ENCODE measurements around the gene GAS2L2.

DNA sequence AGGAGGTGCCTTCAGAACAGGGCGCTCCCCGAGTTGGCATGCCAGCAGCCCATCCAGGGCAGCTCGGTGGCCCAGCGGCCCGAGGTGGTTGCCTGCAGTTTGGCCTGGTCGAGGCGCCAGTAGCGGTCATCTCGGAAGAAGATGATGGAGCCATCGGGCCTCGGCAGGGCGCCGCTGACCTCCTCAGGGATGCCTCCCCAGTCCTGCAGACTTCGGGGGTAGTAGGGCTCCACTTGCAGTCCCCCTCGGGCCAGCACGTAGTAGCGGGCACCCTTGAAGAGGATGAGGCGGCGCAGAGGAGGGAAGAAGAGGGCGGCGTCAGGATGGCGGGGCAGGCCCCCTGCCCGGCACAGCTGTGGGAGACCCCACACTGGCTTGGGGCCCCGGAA lies 13.4 kb upstream of the GAS2L2 start:
- TF ChIP-seq, protein P1, sequence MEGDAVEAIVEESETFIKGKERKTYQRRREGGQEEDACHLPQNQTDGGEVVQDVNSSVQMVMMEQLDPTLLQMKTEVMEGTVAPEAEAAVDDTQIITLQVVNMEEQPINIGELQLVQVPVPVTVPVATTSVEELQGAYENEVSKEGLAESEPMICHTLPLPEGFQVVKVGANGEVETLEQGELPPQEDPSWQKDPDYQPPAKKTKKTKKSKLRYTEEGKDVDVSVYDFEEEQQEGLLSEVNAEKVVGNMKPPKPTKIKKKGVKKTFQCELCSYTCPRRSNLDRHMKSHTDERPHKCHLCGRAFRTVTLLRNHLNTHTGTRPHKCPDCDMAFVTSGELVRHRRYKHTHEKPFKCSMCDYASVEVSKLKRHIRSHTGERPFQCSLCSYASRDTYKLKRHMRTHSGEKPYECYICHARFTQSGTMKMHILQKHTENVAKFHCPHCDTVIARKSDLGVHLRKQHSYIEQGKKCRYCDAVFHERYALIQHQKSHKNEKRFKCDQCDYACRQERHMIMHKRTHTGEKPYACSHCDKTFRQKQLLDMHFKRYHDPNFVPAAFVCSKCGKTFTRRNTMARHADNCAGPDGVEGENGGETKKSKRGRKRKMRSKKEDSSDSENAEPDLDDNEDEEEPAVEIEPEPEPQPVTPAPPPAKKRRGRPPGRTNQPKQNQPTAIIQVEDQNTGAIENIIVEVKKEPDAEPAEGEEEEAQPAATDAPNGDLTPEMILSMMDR (IDR thresholded peaks at IDR 0.05; ENCODE audit: poor library complexity, severe bottlenecking), result no peak
- TF ChIP-seq, protein P2, sequence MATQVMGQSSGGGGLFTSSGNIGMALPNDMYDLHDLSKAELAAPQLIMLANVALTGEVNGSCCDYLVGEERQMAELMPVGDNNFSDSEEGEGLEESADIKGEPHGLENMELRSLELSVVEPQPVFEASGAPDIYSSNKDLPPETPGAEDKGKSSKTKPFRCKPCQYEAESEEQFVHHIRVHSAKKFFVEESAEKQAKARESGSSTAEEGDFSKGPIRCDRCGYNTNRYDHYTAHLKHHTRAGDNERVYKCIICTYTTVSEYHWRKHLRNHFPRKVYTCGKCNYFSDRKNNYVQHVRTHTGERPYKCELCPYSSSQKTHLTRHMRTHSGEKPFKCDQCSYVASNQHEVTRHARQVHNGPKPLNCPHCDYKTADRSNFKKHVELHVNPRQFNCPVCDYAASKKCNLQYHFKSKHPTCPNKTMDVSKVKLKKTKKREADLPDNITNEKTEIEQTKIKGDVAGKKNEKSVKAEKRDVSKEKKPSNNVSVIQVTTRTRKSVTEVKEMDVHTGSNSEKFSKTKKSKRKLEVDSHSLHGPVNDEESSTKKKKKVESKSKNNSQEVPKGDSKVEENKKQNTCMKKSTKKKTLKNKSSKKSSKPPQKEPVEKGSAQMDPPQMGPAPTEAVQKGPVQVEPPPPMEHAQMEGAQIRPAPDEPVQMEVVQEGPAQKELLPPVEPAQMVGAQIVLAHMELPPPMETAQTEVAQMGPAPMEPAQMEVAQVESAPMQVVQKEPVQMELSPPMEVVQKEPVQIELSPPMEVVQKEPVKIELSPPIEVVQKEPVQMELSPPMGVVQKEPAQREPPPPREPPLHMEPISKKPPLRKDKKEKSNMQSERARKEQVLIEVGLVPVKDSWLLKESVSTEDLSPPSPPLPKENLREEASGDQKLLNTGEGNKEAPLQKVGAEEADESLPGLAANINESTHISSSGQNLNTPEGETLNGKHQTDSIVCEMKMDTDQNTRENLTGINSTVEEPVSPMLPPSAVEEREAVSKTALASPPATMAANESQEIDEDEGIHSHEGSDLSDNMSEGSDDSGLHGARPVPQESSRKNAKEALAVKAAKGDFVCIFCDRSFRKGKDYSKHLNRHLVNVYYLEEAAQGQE (IDR thresholded peaks at IDR 0.05; ENCODE audit: borderline replicate concordance), result no peak
- TF ChIP-seq POLR2AphosphoS5 (IDR thresholded peaks at IDR 0.05) (no peak), TAF1 (IDR thresholded peaks at IDR 0.05; ENCODE audit: low read depth) (no peak)

Measured in neural cell (in vitro differentiated cells).